Breast epithelium (tissue), 3 donors: ENCODE results near the gene ANKRD33.

Experiments
- POLR2A ChIP-seq: fragments of 450-650 bp; IDR thresholded peaks from one replicate; pipeline ENCODE4 v1.6.1; 2016; ENCODE audit warnings: antibody characterized with exemption, mild to moderate bottlenecking, moderate library complexity
- TF ChIP-seq, protein P1 (sequence below), 3 donors: fragments of 450-650 bp; IDR thresholded peaks; one replicate each; pipeline ENCODE4 v1.5.1; 2016 to 2017; ENCODE audit warnings: antibody characterized with exemption in 3 of 3, mild to moderate bottlenecking in 3 of 3, moderate library complexity in 3 of 3

DNA sequence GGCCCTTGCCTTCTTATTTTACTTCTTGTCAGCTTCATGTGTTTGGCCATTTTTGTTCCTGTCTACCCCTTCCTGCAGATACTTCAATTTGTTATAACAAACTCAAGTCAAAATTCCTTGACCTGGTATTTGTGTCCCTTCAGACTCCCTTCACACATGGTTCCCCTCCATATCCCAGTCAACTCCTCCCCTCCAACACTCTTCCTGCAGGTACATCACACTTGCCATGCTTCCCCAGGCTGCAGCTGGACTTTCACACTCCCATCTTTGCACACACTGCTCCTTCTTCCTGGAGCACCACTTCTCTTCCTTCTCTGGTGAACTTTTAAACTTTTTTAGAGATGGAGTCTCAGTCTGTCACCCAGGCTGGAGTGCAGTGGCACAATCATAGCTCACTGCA is 20.5 kb upstream of the ANKRD33 start:
- TF ChIP-seq, protein P1, sequence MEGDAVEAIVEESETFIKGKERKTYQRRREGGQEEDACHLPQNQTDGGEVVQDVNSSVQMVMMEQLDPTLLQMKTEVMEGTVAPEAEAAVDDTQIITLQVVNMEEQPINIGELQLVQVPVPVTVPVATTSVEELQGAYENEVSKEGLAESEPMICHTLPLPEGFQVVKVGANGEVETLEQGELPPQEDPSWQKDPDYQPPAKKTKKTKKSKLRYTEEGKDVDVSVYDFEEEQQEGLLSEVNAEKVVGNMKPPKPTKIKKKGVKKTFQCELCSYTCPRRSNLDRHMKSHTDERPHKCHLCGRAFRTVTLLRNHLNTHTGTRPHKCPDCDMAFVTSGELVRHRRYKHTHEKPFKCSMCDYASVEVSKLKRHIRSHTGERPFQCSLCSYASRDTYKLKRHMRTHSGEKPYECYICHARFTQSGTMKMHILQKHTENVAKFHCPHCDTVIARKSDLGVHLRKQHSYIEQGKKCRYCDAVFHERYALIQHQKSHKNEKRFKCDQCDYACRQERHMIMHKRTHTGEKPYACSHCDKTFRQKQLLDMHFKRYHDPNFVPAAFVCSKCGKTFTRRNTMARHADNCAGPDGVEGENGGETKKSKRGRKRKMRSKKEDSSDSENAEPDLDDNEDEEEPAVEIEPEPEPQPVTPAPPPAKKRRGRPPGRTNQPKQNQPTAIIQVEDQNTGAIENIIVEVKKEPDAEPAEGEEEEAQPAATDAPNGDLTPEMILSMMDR (IDR thresholded peaks at IDR 0.05), result no peak
- no peak for TF ChIP-seq POLR2A
